Body of pancreas (tissue), 4 donors: ENCODE data around the gene PSPC1.

Experiments used
- CTCF ChIP-seq, 7 experiments: fragments of 450-650 bp in 4 of 7; fragments of 200-600 bp in 3 of 7; sonication (generic) in 3 of 7; IDR thresholded peaks; one replicate each; pipeline ENCODE4 v1.5.1; 2016 to 2019; ENCODE audit warnings: antibody characterized with exemption in 7 of 7
- POLR2A ChIP-seq, 3 donors: fragments of 450-650 bp; IDR thresholded peaks; one replicate each; pipeline ENCODE4 v1.6.1; 2016; ENCODE audit warnings: antibody characterized with exemption in 3 of 3, mild to moderate bottlenecking in 2 of 3

- TF ChIP-seq CTCF (IDR thresholded peaks at IDR 0.05) (no peak), POLR2A (IDR thresholded peaks at IDR 0.05) (no peak)
These were observed 28.5 kb upstream of the PSPC1 start for GRCh38 chr13:19810996-19811881.
